ENCODE data around the gene IGSF21.

The IGSF21 gene

GRCh38 chr1:18249631-18250030 lies 142.0 kb downstream of the IGSF21 start:
- in situ Hi-C loops (cut with HindIII; ENCODE audit: low sequenced_read_pairs) = no loop called here

GRCh38 chr1:18253093-18253492 lies 145.5 kb downstream of the IGSF21 start:
- in situ Hi-C loops (cut with HindIII; ENCODE audit: low sequenced_read_pairs) = no loop called here

DNA sequence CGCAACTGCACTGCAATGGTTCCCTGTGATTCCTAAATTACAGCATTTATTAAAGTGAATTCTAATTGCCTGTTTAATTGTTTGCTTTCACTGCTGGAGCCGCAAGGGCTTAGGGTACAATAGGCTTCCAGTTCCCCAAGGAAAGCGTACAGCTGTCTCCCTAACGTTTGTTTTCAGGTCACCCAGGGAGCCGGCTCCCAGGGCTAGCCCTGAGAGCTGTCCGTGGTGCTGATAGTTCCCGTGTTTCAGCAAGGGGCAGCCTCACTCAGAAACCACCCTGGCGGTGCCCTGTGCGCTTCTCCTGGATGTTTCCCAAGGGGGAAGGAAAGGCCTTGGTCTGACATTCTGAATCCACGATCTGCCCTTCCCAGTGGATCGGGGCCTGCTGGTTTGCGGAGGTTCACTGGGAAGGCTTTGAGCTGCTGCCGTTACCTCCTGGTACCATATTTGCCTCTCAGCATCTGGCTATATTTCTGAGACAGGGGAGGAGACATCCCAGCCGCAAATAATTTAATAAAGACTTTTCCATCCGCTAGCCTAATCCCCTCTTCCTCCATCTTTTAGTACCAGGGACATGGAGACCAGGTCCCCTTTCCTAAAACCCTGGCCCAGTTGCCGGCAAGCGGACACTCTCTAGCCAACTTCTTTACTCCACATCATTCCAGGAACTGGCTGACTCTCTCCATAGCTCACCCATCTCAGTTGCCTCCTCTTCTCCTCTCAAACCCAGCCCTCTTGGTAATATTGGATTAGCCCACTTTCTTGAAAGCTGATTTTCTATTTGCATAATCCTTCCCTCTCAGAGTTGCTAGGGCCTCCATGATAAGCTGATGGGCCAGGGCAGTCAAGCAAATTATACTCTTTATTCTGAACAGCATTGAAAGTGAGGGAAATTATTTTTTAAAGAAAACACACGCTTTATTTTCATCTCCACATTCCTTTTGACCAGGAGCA lies 149.0 kb downstream of the IGSF21 start:
- in situ Hi-C loops (cut with HindIII; ENCODE audit: low sequenced_read_pairs) = no loop called here

DNA sequence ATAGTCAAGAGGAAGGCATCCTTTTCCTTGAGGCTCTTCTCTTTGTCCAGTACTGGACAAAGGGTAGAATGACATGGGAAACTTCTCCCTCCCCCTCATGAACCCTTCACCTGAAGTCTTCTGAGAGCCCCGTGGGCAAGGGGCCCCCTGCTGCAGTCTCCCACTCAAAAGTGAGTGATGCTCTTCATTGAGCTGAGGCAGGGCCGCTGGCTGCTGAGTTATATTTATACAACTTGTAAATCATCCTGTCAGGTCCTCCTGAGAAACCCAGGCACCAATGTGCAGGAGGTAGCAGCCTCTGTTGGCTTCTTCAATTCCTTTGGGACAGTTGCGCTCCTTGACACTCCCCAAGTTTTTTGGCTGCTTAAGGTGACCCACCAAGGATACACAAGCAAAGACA lies 150.2 kb downstream of the IGSF21 start:
- in situ Hi-C loops (cut with HindIII; ENCODE audit: low sequenced_read_pairs) = no loop called here

- in situ Hi-C loops (cut with HindIII; ENCODE audit: low sequenced_read_pairs) = no loop called here
These were observed 154.3 kb downstream of the IGSF21 start for GRCh38 chr1:18261891-18262290.

- in situ Hi-C loops (cut with HindIII; ENCODE audit: low sequenced_read_pairs) = no loop called here
These were observed 155.1 kb downstream of the IGSF21 start for GRCh38 chr1:18262726-18263125.

GRCh38 chr1:18263547-18264120 lies 156.0 kb downstream of the IGSF21 start:
- in situ Hi-C loops (cut with HindIII; ENCODE audit: low sequenced_read_pairs) = no loop called here

DNA sequence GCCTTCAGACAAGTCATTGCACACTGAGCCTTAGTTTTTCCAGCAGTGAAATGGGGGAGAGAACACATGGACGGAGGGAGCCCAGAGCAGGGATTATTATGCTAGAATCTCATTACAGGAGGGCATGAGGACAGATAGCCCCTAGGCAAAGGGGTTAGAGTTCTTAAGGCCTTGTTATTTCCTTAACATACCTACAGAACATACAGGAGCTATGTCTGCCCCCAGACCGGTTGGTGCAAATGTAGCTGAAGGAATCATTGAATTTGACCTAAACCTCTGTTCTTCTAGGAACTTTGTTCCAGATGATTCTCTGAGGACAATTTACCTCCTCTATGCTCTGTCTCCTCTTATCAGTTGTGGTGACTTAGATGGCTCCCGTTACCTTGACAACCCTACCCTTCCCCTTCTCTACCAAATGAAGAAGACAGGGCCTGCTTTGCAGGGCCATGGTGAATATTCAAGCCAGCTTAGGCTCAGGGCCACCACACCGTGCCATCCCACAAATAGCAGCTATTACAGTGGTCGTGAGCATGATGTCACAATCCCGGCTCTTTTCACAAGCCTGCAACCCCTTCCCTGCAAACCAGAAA lies 156.9 kb downstream of the IGSF21 start:
- in situ Hi-C loops (cut with HindIII; ENCODE audit: low sequenced_read_pairs) = no loop called here

DNA sequence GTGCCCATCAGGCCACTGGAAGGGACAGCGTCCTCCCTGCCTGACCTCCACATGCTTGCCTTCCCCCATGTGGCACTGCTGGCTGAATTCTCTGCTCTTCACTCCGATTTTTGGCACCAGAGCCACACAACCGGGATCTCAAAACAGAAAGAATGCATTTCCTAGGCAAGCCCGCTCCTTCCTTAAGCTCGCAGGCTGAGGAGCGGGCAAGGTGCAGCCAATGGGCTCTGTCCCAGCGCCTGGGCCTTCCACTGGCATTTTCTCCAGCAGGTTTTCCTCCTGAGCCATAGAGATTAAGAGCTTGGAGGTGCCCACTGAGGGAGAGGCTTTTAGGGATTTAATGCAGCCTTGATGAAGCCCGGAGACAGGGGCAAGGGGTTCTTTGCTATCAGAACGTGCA lies 158.0 kb downstream of the IGSF21 start:
- in situ Hi-C loops (cut with HindIII; ENCODE audit: low sequenced_read_pairs) = no loop called here

GRCh38 chr1:18266391-18266790 lies 158.8 kb downstream of the IGSF21 start:
- in situ Hi-C loops (cut with HindIII; ENCODE audit: low sequenced_read_pairs) = no loop called here

DNA sequence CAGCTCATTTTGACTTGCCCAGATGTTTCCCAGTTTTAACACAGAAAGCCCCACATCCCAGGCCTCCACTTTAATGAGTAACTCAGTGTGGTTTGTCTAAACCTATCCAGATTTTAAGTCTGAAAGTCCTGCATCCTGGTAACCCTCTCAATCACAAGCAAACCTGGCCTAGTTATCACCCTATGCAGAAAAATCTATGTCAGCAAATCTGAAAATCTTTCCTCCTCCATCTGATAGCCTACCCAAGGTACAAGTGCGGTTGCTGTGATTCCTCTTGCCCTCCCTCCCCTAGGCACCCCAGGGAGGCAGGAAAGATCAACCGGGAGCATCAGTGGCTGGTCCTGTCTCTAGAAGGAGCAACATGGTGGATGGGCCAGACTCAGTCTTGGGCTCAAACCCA lies 163.7 kb downstream of the IGSF21 start:
- in situ Hi-C loops (cut with HindIII; ENCODE audit: low sequenced_read_pairs) = no loop called here

DNA sequence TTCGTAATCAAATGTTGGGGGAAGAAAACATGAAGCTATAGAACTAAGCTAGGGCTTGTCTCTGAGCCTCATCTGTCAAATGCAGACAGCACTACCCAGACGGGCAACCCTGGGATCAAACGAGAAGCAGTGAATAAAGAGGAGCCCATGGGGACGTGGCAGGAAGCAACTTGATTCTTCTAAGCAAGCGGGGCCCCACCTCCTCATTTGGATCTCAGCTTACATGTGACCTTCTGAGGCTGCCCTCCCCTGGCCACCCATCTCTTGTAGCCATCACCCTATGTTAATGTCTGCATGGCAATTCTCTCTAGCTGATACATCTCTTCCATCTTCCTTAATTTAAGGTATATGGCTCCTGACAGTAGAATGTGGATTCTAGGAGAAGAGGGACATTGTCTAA lies 171.3 kb downstream of the IGSF21 start:
- in situ Hi-C loops (cut with HindIII; ENCODE audit: low sequenced_read_pairs) = no loop called here

GRCh38 chr1:18279351-18280074 lies 171.9 kb downstream of the IGSF21 start:
- in situ Hi-C loops (cut with HindIII; ENCODE audit: low sequenced_read_pairs) = no loop called here

- in situ Hi-C loops (cut with HindIII; ENCODE audit: low sequenced_read_pairs) = no loop called here
These were observed 173.4 kb downstream of the IGSF21 start for GRCh38 chr1:18280956-18281355.

- in situ Hi-C loops (cut with HindIII; ENCODE audit: low sequenced_read_pairs) = no loop called here
These were observed 175.4 kb downstream of the IGSF21 start for GRCh38 chr1:18282851-18283600.

DNA sequence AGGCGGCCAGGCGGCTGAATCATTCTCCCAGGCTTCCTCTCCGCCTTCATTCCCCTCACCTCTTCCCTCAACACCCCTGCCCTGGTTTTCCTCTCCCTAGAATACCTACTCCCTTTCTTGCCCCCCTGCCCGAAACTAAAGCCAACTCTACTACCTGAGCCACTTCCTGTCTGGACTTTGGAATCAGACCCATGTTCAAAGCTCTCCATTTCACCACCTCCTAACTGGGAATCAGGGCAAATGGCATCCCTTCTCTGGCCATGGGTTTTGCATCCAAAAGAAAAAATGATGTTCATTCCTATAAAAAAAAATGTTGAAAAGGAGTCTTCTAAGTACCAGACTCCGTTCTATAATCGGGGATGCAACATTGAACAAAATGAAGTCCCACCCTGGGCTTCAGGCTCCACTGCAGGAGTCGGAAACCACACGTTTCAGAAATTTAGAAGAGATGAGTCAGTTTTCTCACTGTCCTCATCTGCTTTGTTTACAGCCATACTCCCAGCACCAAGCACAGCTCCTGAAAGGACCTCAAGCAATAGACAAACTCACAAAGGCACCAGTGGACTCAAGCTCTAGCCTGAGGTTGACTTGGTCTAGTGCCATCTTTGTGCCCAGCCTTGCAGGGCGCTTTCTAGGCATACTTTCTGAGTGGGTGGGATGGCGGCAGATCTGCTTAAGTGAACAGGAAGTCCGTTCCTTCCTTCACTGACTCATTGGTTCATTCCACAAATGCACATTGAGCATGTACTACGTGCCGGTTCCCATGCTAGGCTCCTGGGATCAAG lies 176.2 kb downstream of the IGSF21 start:
- in situ Hi-C loops (cut with HindIII; ENCODE audit: low sequenced_read_pairs) = no loop called here

DNA sequence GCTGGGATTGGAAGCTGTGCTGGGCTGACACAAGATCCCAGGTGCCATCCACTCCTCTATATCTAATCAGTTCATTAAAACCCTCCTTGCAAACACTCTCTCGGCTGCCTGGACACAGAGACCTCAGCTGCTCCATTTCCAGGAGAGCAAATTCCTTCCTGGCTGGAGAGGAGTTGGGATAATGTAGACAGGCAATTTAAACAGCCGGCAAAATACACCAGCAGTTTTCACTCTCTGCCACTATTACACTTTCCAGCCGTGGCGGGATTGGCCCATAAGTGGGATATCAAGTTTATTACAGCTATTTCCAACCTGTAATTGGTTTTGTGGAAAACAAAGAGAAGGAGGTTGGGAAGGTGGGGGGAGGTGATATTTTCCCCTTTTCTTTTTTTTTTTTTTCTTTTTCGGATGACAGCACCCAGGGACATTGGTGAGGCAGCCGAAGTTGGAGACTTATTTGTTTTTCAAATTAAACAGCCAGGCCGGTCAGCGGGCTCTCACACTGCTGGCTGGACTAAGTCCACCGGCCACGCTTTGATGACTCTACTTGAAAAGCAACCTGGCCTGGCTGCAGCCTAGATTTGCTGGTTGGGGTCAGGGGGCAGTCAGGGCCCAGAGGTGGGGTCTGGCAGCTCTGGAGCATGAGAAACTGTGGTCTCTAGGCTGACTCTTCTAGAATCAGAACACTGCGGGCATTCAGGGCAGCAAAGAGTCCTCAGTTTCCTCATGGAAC lies 177.4 kb downstream of the IGSF21 start:
- in situ Hi-C loops (cut with HindIII; ENCODE audit: low sequenced_read_pairs) = no loop called here

GRCh38 chr1:18285538-18285924 lies 177.9 kb downstream of the IGSF21 start:
- in situ Hi-C loops (cut with HindIII; ENCODE audit: low sequenced_read_pairs) = no loop called here

DNA sequence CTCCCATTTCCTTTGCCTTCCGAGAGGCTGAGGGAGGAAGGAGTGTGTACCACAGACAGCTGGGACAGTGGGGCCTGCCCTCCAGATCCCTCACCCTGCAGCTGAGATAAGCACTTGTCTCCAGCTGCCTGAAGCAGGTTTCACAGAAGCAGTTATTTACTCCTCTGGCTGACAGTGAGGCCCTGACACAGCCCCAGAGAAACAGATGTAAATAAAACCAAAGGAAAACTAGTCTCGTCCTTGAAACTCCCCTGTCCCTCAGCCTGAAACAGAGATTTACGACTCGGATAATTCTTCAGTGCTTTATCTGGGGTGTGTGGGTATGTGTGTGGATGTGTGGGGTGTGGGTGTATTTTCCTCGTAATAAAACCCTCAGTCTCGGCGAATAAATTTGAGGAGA lies 181.1 kb downstream of the IGSF21 start:
- in situ Hi-C loops (cut with HindIII; ENCODE audit: low sequenced_read_pairs) = no loop called here
